H1 (cell line): ENCODE data around the gene TPRX1. TPM values are rescaled to one million over a fixed set of nuclear protein-coding genes. Genes with fewer than 3 reads are reported as not detected.
A peak's percentile ranks its signal among the peaks of the same experiment; 100 is the strongest.
"Not testable (repeated sequence)": the region's sequence is repeated elsewhere in the genome, so short reads cannot be mapped to it uniquely, and the experiment has no call there.

Experiments used
- CTCF ChIA-PET: fragments of 300-600 bp; sonication (Branson Sonifier 250); formaldehyde crosslinking; loops from one replicate; lab custom pipeline; 2021; ENCODE audit not compliant: partially characterized antibody; lab: Charles Lee
- POLR2A ChIA-PET: fragments of 300-600 bp; sonication (Branson Sonifier 250); formaldehyde crosslinking; loops from one replicate; lab custom pipeline; 2021; ENCODE audit warnings: inconsistent platforms; ENCODE audit not compliant: partially characterized antibody; lab: Charles Lee
- DNase-seq, 2 experiments: peaks; one replicate each; pipeline versions ENCODE4 v3.0.0 to v3.0.0-alpha.2; 2010 to 2022; ENCODE audit warnings: low spot score in 2 of 2, low read depth in 1 of 2, mixed read lengths in 1 of 2
- FAIRE-seq: peaks from 2 replicates; lab custom pipeline; 2011; peaks lifted over from hg19 to GRCh38; lab: Jason Lieb, UNC
- H2AFZ ChIP-seq: 2 replicates; pipeline ENCODE4 v1.8.1; 2012; ENCODE audit warnings: low read length, inconsistent platforms
- H2AK5ac ChIP-seq: 2 replicates; pipeline ENCODE4 v1.6.1; 2013; ENCODE audit warnings: low read depth, low read length
- H2BK120ac ChIP-seq: replicated peaks from 2 replicates; pipeline ENCODE3; 2013; ENCODE audit warnings: low read depth, low read length, inconsistent platforms
- H2BK12ac ChIP-seq: 2 replicates; pipeline ENCODE4 v1.6.1; 2013; ENCODE audit warnings: low read depth, low read length
- H2BK15ac ChIP-seq: 2 replicates; pipeline ENCODE4 v1.6.1; 2013; ENCODE audit warnings: low read length
- H2BK20ac ChIP-seq: 2 replicates; pipeline ENCODE4 v1.6.1; 2013; ENCODE audit warnings: low read length
- H2BK5ac ChIP-seq: 2 replicates; pipeline ENCODE4 v1.6.1; 2013; ENCODE audit warnings: low read depth, low read length
- H3K14ac ChIP-seq: 2 replicates; pipeline ENCODE4 v1.6.1; 2013; ENCODE audit warnings: inconsistent platforms; ENCODE audit not compliant: insufficient read length
- H3K18ac ChIP-seq: 2 replicates; pipeline ENCODE4 v1.6.1; 2013; ENCODE audit warnings: low read length; ENCODE audit errors: extremely low read depth
- H3K23ac ChIP-seq: 2 replicates; pipeline ENCODE4 v1.6.1; 2013; ENCODE audit warnings: inconsistent platforms; ENCODE audit not compliant: insufficient read length
- H3K23me2 ChIP-seq: 2 replicates; pipeline ENCODE4 v1.6.1; 2013; ENCODE audit warnings: low read depth, low read length
- H3K27ac ChIP-seq: 2 replicates; pipeline ENCODE4 v1.6.1; 2011; ENCODE audit warnings: low read depth, low read length, inconsistent platforms
- H3K27me3 ChIP-seq, 4 experiments: replicated peaks in 1 of 4; 1 replicate in 1 of 4; 2 replicates in 3 of 4; pipeline versions ENCODE4 v1.6.1 to v1.8.1; 2011 to 2013; ENCODE audit warnings: low read length in 3 of 4, mild to moderate bottlenecking in 3 of 4, inconsistent platforms in 2 of 4, mixed read lengths in 2 of 4, moderate library complexity in 1 of 4; ENCODE audit not compliant: control insufficient read depth in 3 of 4, insufficient read depth in 3 of 4; ENCODE audit errors: extremely low read depth in 1 of 4
- H3K36me3 ChIP-seq, 4 experiments: 2 replicates each; pipeline versions ENCODE4 v1.6.1 to v1.8.1; 2011 to 2013; ENCODE audit warnings: mild to moderate bottlenecking in 4 of 4, low read length in 3 of 4, moderate library complexity in 2 of 4, control low read depth in 1 of 4, inconsistent platforms in 1 of 4; ENCODE audit not compliant: insufficient read depth in 4 of 4, control insufficient read depth in 2 of 4
- H3K4ac ChIP-seq: replicated peaks from 2 replicates; pipeline ENCODE3; 2013; ENCODE audit warnings: low read length, low read depth, mixed read lengths, inconsistent platforms; ENCODE audit not compliant: insufficient read length
- H3K4me1 ChIP-seq, 4 experiments: replicated peaks in 1 of 4; 1 replicate in 1 of 4; 2 replicates in 3 of 4; pipeline versions ENCODE4 v1.6.1 to v1.8.1; 2011 to 2013; ENCODE audit warnings: low read length in 3 of 4, inconsistent platforms in 2 of 4, mixed read lengths in 1 of 4; ENCODE audit not compliant: insufficient read depth in 4 of 4, control insufficient read depth in 3 of 4
- H3K4me2 ChIP-seq, 2 experiments: 2 replicates each; pipeline versions ENCODE4 v1.6.1 to v1.8.1; 2011 to 2013; ENCODE audit warnings: low read depth in 2 of 2, low read length in 2 of 2, control low read depth in 1 of 2, inconsistent platforms in 1 of 2, mild to moderate bottlenecking in 1 of 2; ENCODE audit not compliant: insufficient read depth in 1 of 2
- H3K4me3 ChIP-seq, 4 experiments: fragments of 200-600, 300-600 bp in 1 of 4; sonication (generic), shearing (Covaris generic), sonication (Bioruptor Twin) in 1 of 4; 2 replicates each; pipeline versions ENCODE4 v1.5.1 to v1.8.1; 2011 to 2016; ENCODE audit warnings: low read length in 4 of 4, low read depth in 3 of 4, control low read depth in 2 of 4, inconsistent platforms in 2 of 4, mild to moderate bottlenecking in 2 of 4, mixed read lengths in 1 of 4, moderate library complexity in 1 of 4; ENCODE audit not compliant: insufficient read depth in 2 of 4; ENCODE audit errors: extremely low read depth in 1 of 4
- H3K56ac ChIP-seq: replicated peaks from 2 replicates; pipeline ENCODE3; 2013; ENCODE audit warnings: low read depth, mild to moderate bottlenecking, mixed read lengths, low read length, inconsistent platforms; ENCODE audit not compliant: insufficient read length
- H3K79me1 ChIP-seq: 2 replicates; pipeline ENCODE4 v1.6.1; 2013; ENCODE audit warnings: low read depth, low read length, control low read depth
- H3K79me2 ChIP-seq, 2 experiments: 2 replicates each; pipeline versions ENCODE4 v1.6.1 to v1.8.1; 2012 to 2013; ENCODE audit warnings: low read length in 2 of 2, mild to moderate bottlenecking in 2 of 2, inconsistent platforms in 1 of 2; ENCODE audit not compliant: insufficient read depth in 2 of 2, control insufficient read depth in 1 of 2
- H3K9ac ChIP-seq, 4 experiments: replicated peaks in 1 of 4; 1 replicate in 1 of 4; 2 replicates in 3 of 4; pipeline versions ENCODE4 v1.6.1 to v1.8.1; 2011 to 2013; ENCODE audit warnings: low read depth in 3 of 4, low read length in 3 of 4, control low read depth in 2 of 4, mild to moderate bottlenecking in 2 of 4, moderate library complexity in 2 of 4, inconsistent platforms in 1 of 4; ENCODE audit errors: extremely low read depth in 1 of 4
- H3K9me3 ChIP-seq, 2 experiments: 2 replicates each; pipeline versions ENCODE4 v1.6.1 to v1.8.1; 2012 to 2013; ENCODE audit warnings: mild to moderate bottlenecking in 2 of 2, moderate library complexity in 2 of 2, control low read depth in 1 of 2, inconsistent platforms in 1 of 2, low read depth in 1 of 2, low read length in 1 of 2, mixed read lengths in 1 of 2; ENCODE audit not compliant: insufficient read depth in 2 of 2
- H4K20me1 ChIP-seq, 2 experiments: replicated peaks in 1 of 2; 2 replicates each; pipeline versions ENCODE3 to v1.8.1; 2011 to 2013; ENCODE audit warnings: inconsistent platforms in 2 of 2, low read length in 2 of 2, mild to moderate bottlenecking in 1 of 2; ENCODE audit not compliant: insufficient read depth in 2 of 2, control insufficient read depth in 1 of 2
- H4K5ac ChIP-seq: 2 replicates; pipeline ENCODE4 v1.6.1; 2013; ENCODE audit warnings: low read length, low read depth, mixed read lengths, inconsistent platforms; ENCODE audit not compliant: insufficient read length
- H4K8ac ChIP-seq: 2 replicates; pipeline ENCODE4 v1.8.0; 2013; ENCODE audit warnings: mild to moderate bottlenecking, moderate library complexity, low read length, inconsistent platforms; ENCODE audit not compliant: insufficient read depth; ENCODE audit errors: extremely low read depth
- H4K91ac ChIP-seq: replicated peaks from 2 replicates; pipeline ENCODE3; 2013; ENCODE audit warnings: low read length, mixed read lengths, inconsistent platforms; ENCODE audit not compliant: insufficient read length
- WGBS, 2 experiments: shearing (Covaris generic) in 1 of 2; methylation state at CpG; one replicate each; pipeline versions ENCODE4 v1.1.6 to v1.1.7; 2013 to 2015; ENCODE audit warnings: low lambda C conversion rate in 2 of 2, mixed read lengths in 2 of 2, inconsistent platforms in 1 of 2, low coverage in 1 of 2, missing lambda C conversion rate in 1 of 2; ENCODE audit not compliant: insufficient replicate concordance in 2 of 2, insufficient coverage in 1 of 2, insufficient read length in 1 of 2; ENCODE audit errors: extremely low coverage in 1 of 2, missing lambda C conversion rate in 1 of 2; 5-methylcytosine and 5-hydroxymethylcytosine counted together
- polyA plus RNA-seq, 7 experiments: library from polyadenylated mRNA; depleted of rRNA in 3 of 7; stranded (reverse) in 5 of 7; unstranded in 2 of 7; fragments of >200 nt in 5 of 7; fragments of 200-250 nt in 2 of 7; gene quantifications; 1 replicate in 5 of 7; 2 replicates in 1 of 7; 4 replicates in 1 of 7; pipeline versions ENCODE4 v1.2.1 to v1.2.3, GENCODE V29; 2011 to 2013; ENCODE audit warnings: missing spikeins in 2 of 7, mixed read lengths in 2 of 7
- total RNA-seq: library from RNA; stranded (reverse); fragmentation: NEBNext Ultra II Directional; extraction: Animal tissue kit (Norgen Biotek cat#: 25700); gene quantifications from 2 replicates; pipeline ENCODE4 v1.2.1, GENCODE V29; 2021

TPRX1 gene
- total and polyA plus RNA-seq, 2 of the 8 experiments (the other 6 are each of a cell fraction or from before 2014, with no cell fraction given) = 0.03 TPM; not detected in 1

- H3K23ac ChIP-seq, H3K27me3 ChIP-seq, DNase-seq, H3K9ac ChIP-seq, H3K4me1 ChIP-seq, H2BK120ac ChIP-seq, H3K18ac ChIP-seq, H2AFZ ChIP-seq, H3K4me3 ChIP-seq, FAIRE-seq, H3K27ac ChIP-seq, H4K5ac ChIP-seq, H3K14ac ChIP-seq, H2BK5ac ChIP-seq, H3K79me2 ChIP-seq, H4K91ac ChIP-seq, H2AK5ac ChIP-seq, H2BK12ac ChIP-seq, H3K4ac ChIP-seq, H3K56ac ChIP-seq, H3K9me3 ChIP-seq, H4K8ac ChIP-seq, H3K4me2 ChIP-seq, H3K79me1 ChIP-seq, H2BK15ac ChIP-seq, H3K23me2 ChIP-seq, H4K20me1 ChIP-seq: not testable (repeated sequence)
- 89% methylated on average over 10 of the region's 10 CpGs; no CpG with 5 or more reads in 1 of the 2 experiments for WGBS, 2 experiments
- H2BK20ac ChIP-seq = 0 out of 2 replicates have a peak overlapping the region, but pooled peaks have one; percentile 48
- ChIA-PET CTCF (interaction anchor here (0.7 to 7.7 kb wide), 8 partner anchors 7 to 235 kb away, joined by 3 to 150 read pairs (median 5); partner anchors contain the start of gene EHD2), POLR2A (interaction anchor here (2.9 to 5.1 kb wide), 5 partner anchors 9 to 61 kb away, joined by 7 to 46 read pairs (median 23); partner anchors contain the start of gene SELENOW)
- peaks cover 10 to 29% (median 23%) of the 10 kb centered on the region in 4 experiments; a peak in 6 of 8 replicates for H3K36me3 ChIP-seq
These were observed 17.0 kb downstream of the TPRX1 start for GRCh38 chr19:47787307-47787706.
